Stomach (tissue), 4 donors: ENCODE measurements around the gene MCRS1.

Source experiments
- POLR2A ChIP-seq, 4 donors: fragments of 450-650 bp; IDR thresholded peaks; one replicate each; pipeline ENCODE4 v1.6.1; 2016; ENCODE audit warnings: antibody characterized with exemption in 4 of 4, control low read depth in 2 of 4, mild to moderate bottlenecking in 1 of 4, moderate library complexity in 1 of 4
- TF ChIP-seq, protein P1 (sequence below), 7 experiments: fragments of 450-650 bp in 4 of 7; fragments of 200-600 bp in 3 of 7; sonication (generic) in 3 of 7; IDR thresholded peaks; one replicate each; pipeline ENCODE4 v1.5.1; 2016 to 2019; ENCODE audit warnings: antibody characterized with exemption in 7 of 7, control low read depth in 2 of 7, mild to moderate bottlenecking in 1 of 7

DNA sequence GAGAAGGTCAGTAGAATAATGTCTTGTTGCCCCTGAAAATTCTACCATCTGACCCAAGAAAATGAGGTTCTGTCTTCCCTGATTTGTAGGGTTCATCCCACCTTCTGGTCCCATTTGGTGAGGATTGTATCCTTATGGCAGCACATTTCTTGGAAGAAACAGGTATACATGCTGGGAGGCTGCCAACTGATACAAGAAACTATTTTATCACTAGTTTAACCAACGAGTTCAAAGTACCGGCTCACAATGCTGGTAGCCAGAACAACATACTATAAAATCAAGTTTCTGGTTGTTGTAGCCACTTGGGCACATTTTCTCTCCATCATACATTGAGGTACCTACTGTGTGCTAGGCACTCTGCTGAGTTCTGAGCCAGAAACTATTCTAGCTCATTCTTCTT, 36.2 kb downstream of the MCRS1 start:
- no peak for TF ChIP-seq POLR2A (IDR thresholded peaks at IDR 0.05)
- TF ChIP-seq, protein P1, sequence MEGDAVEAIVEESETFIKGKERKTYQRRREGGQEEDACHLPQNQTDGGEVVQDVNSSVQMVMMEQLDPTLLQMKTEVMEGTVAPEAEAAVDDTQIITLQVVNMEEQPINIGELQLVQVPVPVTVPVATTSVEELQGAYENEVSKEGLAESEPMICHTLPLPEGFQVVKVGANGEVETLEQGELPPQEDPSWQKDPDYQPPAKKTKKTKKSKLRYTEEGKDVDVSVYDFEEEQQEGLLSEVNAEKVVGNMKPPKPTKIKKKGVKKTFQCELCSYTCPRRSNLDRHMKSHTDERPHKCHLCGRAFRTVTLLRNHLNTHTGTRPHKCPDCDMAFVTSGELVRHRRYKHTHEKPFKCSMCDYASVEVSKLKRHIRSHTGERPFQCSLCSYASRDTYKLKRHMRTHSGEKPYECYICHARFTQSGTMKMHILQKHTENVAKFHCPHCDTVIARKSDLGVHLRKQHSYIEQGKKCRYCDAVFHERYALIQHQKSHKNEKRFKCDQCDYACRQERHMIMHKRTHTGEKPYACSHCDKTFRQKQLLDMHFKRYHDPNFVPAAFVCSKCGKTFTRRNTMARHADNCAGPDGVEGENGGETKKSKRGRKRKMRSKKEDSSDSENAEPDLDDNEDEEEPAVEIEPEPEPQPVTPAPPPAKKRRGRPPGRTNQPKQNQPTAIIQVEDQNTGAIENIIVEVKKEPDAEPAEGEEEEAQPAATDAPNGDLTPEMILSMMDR (IDR thresholded peaks at IDR 0.05): no peak
